Measurements from ENCODE around the gene ARHGEF7. TPM values are rescaled to one million over a fixed set of nuclear protein-coding genes. Genes with fewer than 3 reads are reported as not detected.

Gene ARHGEF7
- total RNA-seq, 1 donor from 2014 or later: 270 TPM

DNA sequence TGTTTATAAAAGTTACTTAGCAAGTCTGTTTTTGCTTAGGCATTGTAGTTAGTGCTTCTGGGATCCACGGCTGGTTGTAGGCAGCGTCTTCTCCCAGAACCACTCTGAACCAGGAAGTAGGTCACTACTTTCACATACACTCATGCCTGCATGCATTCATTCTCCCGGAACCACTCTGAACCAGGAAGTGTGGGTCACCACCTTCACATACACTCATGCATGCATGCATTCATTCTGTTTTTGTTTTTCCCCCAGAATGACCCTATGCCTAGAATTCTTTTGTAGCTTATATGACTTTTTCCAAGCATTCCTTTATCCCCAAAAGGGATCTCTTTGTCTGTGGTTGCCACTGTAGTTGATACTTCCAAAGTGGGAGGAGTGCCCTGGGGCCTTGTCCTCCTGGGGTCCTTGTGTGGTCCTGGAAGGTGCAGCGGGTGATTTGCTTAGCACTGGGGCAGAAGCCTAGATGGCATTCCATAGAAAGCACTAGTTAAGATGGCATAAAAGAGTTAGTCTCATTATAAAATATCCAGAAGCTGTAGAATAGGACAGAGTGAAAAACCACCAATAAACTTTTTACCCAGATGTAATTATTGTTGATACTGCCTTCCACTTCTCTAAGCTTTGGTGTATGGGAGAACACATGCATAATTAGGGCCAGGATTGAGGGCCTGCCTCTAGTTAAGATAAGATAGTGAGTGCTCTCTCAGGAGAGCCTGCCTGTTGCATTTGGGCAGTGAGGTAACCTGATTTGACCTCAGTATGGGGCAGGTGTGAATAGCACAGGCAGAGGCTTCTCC, 136.7 kb downstream of the ARHGEF7 start:
- Mint-ChIP-seq H3K27me3 (ENCODE audit: unreplicated experiment) (peaks cover 4% of the 10 kb centered on the region), H3K4me1 (ENCODE audit: unreplicated experiment) (no peaks in the 10 kb centered on the region), H3K27ac (ENCODE audit: unreplicated experiment) (no peak overlapping the region), H3K36me3 (ENCODE audit: low read depth, unreplicated experiment) (peaks cover 62% of the 10 kb centered on the region), H3K9me3 (ENCODE audit: unreplicated experiment) (no peaks in the 10 kb centered on the region), H3K4me3 (ENCODE audit: unreplicated experiment) (no peak overlapping the region)
- no peak for DNase-seq (ENCODE audit: low spot score)
- no peak for TF ChIP-seq CTCF (IDR thresholded peaks at IDR 0.05; ENCODE audit: unreplicated experiment)

GRCh38 chr13:111252446-111253364, 137.6 kb downstream of the ARHGEF7 start:
- no peak for TF ChIP-seq CTCF (IDR thresholded peaks at IDR 0.05; ENCODE audit: unreplicated experiment)
- H3K4me3 Mint-ChIP-seq (ENCODE audit: unreplicated experiment): no peak overlapping the region
- DNase-seq (ENCODE audit: low spot score): no peak
- peaks cover 4% of the 10 kb centered on the region for H3K27me3 Mint-ChIP-seq (ENCODE audit: unreplicated experiment)
- no peaks in the 10 kb centered on the region for H3K9me3 Mint-ChIP-seq (ENCODE audit: unreplicated experiment)
- peaks cover 64% of the 10 kb centered on the region for H3K36me3 Mint-ChIP-seq (ENCODE audit: low read depth, unreplicated experiment)
- peaks cover 3% of the 10 kb centered on the region for H3K4me1 Mint-ChIP-seq (ENCODE audit: unreplicated experiment)
- H3K27ac Mint-ChIP-seq (ENCODE audit: unreplicated experiment): no peak overlapping the region

- Mint-ChIP-seq H3K4me3 (ENCODE audit: unreplicated experiment) (peak overlapping the region; percentile 40), H3K27ac (ENCODE audit: unreplicated experiment) (peak overlapping the region; percentile 65), H3K9me3 (ENCODE audit: unreplicated experiment) (no peaks in the 10 kb centered on the region), H3K27me3 (ENCODE audit: unreplicated experiment) (peaks cover 4% of the 10 kb centered on the region), H3K36me3 (ENCODE audit: low read depth, unreplicated experiment) (peaks cover 63% of the 10 kb centered on the region), H3K4me1 (ENCODE audit: unreplicated experiment) (peaks cover 3% of the 10 kb centered on the region)
- TF ChIP-seq CTCF (IDR thresholded peaks at IDR 0.05; ENCODE audit: unreplicated experiment): no peak
- no peak for DNase-seq (ENCODE audit: low spot score)
Measured at GRCh38 chr13:111253365-111253872, 138.3 kb downstream of the ARHGEF7 start.

- Mint-ChIP-seq H3K36me3 (ENCODE audit: low read depth, unreplicated experiment) (peaks cover 62% of the 10 kb centered on the region), H3K9me3 (ENCODE audit: unreplicated experiment) (no peaks in the 10 kb centered on the region), H3K27ac (ENCODE audit: unreplicated experiment) (no peak overlapping the region), H3K27me3 (ENCODE audit: unreplicated experiment) (peaks cover 4% of the 10 kb centered on the region), H3K4me3 (ENCODE audit: unreplicated experiment) (peak overlapping the region; percentile 22), H3K4me1 (ENCODE audit: unreplicated experiment) (peaks cover 14% of the 10 kb centered on the region)
- DNase-seq (ENCODE audit: low spot score): no peak
- no peak for TF ChIP-seq CTCF (IDR thresholded peaks at IDR 0.05; ENCODE audit: unreplicated experiment)
Measured at GRCh38 chr13:111255228-111255790, 140.2 kb downstream of the ARHGEF7 start.

Data from endothelial cell (in vitro differentiated cells).